Astrocyte of the spinal cord (primary cell): ENCODE measurements around the gene MAML3.

ENCODE experiments used
- DNase-seq: peaks from one replicate; pipeline ENCODE4 v3.0.0; 2011; ENCODE audit warnings: low read depth, low spot score
- H3K4me3 ChIP-seq: 2 replicates; pipeline ENCODE4 v1.5.1; 2011; ENCODE audit warnings: low read depth, mild to moderate bottlenecking, low read length, moderate library complexity
- in situ Hi-C: cut with HindIII; loops from 2 replicates; pipeline ENCODE4 v1.10.0; 2017; ENCODE audit warnings: low sequenced_read_pairs
- TF ChIP-seq, protein P1 (sequence below): IDR thresholded peaks from 2 replicates; pipeline ENCODE4 v1.5.1; 2012; ENCODE audit warnings: low read depth, mild to moderate bottlenecking, low read length, inconsistent platforms

MAML3 gene

DNA sequence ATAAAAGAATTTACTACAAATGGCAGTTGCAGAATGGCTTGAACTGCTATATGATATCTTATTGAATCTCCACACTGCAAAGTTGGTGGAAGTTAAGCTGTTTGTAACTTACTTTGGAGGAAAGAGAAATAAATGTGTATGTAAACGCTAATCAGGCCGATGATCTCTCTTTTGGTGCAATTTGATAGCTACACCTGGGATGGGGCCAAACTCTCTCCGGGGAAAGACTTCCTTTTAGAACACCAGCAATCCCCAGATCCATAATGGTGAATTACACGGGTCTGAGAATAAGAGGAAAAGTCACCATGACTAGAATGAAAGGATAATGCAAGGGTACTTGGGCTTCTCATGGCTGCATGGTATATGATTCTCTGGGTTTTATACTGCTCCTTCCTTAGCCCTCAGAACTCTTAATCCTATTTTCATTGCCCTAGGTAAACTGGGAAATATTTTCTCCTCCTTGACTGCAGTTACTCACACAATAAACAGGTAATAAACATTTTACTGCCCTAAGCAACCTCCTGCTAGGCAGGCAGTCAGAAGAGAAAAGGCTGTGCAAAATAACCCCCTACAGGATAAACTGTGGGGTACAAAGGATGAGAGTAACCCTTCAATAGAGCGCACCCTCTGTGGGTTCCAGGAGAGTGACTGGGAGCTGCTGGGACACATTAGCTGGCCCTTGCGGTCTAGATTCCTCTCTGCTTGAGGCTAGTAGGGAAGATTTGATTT, 379.1 kb downstream of the MAML3 start:
- H3K4me3 ChIP-seq: no peak overlapping the region
- in situ Hi-C loops: no loop called here
- TF ChIP-seq, protein P1, sequence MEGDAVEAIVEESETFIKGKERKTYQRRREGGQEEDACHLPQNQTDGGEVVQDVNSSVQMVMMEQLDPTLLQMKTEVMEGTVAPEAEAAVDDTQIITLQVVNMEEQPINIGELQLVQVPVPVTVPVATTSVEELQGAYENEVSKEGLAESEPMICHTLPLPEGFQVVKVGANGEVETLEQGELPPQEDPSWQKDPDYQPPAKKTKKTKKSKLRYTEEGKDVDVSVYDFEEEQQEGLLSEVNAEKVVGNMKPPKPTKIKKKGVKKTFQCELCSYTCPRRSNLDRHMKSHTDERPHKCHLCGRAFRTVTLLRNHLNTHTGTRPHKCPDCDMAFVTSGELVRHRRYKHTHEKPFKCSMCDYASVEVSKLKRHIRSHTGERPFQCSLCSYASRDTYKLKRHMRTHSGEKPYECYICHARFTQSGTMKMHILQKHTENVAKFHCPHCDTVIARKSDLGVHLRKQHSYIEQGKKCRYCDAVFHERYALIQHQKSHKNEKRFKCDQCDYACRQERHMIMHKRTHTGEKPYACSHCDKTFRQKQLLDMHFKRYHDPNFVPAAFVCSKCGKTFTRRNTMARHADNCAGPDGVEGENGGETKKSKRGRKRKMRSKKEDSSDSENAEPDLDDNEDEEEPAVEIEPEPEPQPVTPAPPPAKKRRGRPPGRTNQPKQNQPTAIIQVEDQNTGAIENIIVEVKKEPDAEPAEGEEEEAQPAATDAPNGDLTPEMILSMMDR: no peak
- no peak for DNase-seq

DNA sequence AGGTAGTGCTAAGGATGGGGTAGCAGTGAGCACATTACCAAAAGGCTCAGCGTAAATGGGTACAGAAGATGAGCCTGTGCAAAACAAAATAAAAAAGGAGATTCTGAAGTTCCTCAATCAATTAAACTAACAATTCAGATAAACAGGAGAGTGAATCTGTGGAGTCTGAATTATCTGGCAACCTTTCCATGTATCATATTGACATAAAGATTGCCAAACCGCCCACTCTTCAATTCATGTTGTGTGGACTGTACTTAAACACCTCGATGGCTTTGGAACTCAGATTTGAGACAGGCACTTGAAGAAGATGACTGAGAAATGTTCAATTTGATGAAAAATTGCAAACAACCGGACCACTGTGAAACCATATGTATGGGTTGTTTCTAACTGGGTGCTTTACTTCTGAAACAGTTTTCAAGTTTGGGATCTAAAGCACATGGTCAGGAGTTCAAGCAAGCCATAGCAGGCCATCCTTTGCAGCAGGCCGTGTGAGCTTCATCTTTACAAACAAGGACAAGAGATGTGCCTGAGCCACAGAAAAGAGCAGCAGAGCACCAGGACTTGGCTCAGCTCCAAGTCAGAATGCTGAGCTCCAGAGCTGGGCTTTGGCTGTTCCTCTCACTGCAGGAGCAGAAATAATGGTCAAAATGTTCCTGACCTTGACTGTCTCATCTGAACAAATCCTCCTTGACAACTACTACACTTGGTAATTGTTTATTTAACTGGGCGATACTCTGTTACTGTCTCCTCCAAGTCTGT, 380.2 kb downstream of the MAML3 start:
- in situ Hi-C loops: no loop called here
- no peak for DNase-seq
- TF ChIP-seq, protein P1: no peak

DNA sequence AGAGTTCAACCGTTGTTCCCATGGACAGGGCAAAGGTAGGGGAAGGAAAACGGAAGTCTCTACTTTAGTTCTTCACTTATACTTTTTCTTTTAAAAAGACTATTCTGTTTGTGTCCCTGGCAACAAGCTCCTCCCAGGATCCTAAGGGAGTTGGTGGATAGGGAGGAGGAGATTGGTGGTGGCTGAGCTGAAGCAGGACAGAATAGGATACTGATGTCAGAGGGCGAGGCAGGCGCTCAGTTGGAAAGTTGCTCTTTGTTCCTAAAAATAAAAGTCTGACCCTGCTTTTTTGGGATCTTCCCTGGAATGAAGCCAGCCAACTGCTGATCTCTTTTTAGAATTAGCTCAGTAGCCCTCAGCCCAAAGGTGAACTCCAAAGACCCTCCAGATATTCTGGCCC, 383.6 kb downstream of the MAML3 start:
- H3K4me3 ChIP-seq: no peak overlapping the region
- DNase-seq: no peak
- TF ChIP-seq, protein P1: no peak
- in situ Hi-C loops: no loop called here

More for the DNA sequence above, 380.2 kb downstream of the MAML3 start:
- no peak overlapping the region for H3K4me3 ChIP-seq

DNA sequence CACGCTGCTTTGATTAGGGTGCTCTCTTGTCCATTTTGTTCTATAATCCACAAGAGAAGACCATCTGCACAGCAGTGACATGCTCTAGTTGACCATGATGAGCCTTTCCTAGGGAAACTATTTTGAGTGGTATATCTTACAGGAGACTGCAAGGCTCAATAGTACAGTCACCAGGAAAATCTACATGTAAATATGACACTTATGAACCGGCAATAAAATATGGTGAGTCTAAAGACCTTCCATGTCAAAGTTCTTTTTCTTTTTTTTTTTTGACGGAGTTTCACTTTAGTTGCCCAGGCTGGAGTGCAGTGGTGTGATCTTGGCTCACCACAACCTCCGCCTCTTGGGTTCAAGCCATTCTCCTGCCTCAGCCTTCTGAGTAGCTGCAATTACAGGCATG, 384.6 kb downstream of the MAML3 start:
- in situ Hi-C loops: no loop called here
- no peak overlapping the region for H3K4me3 ChIP-seq
- TF ChIP-seq, protein P1: no peak
- no peak for DNase-seq

DNA sequence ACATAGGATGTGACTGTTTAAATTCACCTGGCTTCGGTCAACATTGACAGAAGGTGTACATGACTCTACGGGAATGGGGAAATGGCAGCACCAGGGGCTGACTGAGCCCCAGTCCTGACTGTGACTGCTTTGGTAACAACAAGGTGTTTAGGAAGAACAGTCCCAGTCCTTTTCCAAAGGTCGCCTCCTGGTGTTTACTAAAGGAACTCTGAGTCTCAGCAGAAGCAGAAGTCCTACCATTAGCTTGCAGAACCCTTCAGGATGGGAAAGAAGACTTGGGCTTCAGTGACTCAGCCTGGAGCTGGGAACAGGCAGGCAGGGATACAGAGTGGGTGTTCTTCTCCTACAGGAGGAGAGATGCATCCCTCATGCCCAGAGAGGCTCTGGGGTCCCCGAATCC, 385.1 kb downstream of the MAML3 start:
- DNase-seq: no peak
- TF ChIP-seq, protein P1: peak; percentile 14
- H3K4me3 ChIP-seq: no peak overlapping the region
- in situ Hi-C loops: no loop called here

DNA sequence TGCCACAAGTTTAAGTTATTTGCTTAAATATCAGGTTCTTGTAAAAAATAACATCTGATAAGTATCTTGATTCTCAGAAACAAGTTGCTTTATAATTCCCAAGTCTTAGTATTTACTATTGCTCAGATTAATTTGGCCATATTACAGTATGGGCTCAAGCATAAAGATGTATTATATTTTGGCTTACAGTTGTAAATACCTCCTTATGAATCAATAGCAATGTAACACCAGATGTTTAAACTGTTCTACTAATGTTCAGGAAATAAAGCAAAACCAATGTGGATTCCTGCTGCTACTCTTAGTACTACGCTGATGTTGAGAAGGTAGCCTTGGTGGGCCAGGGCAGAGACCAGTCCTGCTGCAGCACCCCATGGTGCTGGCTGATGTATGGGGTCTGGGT, 385.6 kb downstream of the MAML3 start:
- in situ Hi-C loops: no loop called here
- no peak overlapping the region for H3K4me3 ChIP-seq
- TF ChIP-seq, protein P1: no peak
- no peak for DNase-seq
